A549 (cell line): ENCODE results near the gene SLC38A10. TPM values are rescaled to one million over a fixed set of nuclear protein-coding genes. Genes with fewer than 3 reads are reported as not detected.

Experiments
- ATAC-seq, 2 experiments: fragments of 200-7000 bp in 1 of 2; fragments of >200 bp in 1 of 2; cut with Nextera tagmentation in 1 of 2; cut with Tn5 transposase in 1 of 2; 3 replicates each; pipeline versions ENCODE4 v1.8.0 to v1.9.1; 2018 to 2020; ENCODE audit warnings: mild to moderate bottlenecking in 1 of 2, moderate library complexity in 1 of 2
- CTCF ChIA-PET: fragments of 300-600 bp; sonication (Branson Sonifier 250); formaldehyde crosslinking; extraction: SDS; loops from one replicate; lab custom pipeline; 2021; ENCODE audit warnings: antibody characterized with exemption, inconsistent platforms; lab: Yijun Ruan, JAX
- POLR2A ChIA-PET: fragments of 350-600 bp; formaldehyde crosslinking; extraction: SDS; loops from one replicate; lab custom pipeline; 2021; ENCODE audit warnings: antibody characterized with exemption, inconsistent platforms; lab: Yijun Ruan, JAX
- DNase-seq, 2 experiments: peaks; one replicate each; pipeline versions ENCODE4 v3.0.0 to v3.0.0-alpha.2; 2011 to 2016; ENCODE audit warnings: low read depth in 1 of 2, low spot score in 1 of 2
- FAIRE-seq: peaks from 2 replicates; lab custom pipeline; 2011; peaks lifted over from hg19 to GRCh38; lab: Jason Lieb, UNC
- H3K27ac ChIP-seq, 2 experiments: fragments of >200 bp; sonication (Bioruptor Twin); formaldehyde crosslinking; 3 replicates each; pipeline ENCODE4 v1.5.1; 2016 to 2017
- H3K4me1 ChIP-seq: fragments of >200 bp; sonication (Bioruptor Twin); formaldehyde crosslinking; 3 replicates; pipeline ENCODE4 v1.6.1; 2016
- H3K4me2 ChIP-seq: fragments of >200 bp; sonication (Bioruptor Twin); formaldehyde crosslinking; 3 replicates; pipeline ENCODE4 v1.6.1; 2016
- H3K4me3 ChIP-seq: fragments of >200 bp; sonication (Bioruptor Twin); formaldehyde crosslinking; 3 replicates; pipeline ENCODE4 v1.5.1; 2016
- H3K9me3 ChIP-seq: fragments of >200 bp; sonication (Bioruptor Twin); formaldehyde crosslinking; 3 replicates; pipeline ENCODE4 v1.6.1; 2016
- CBX8 ChIP-seq: fragments of 200-600 bp; sonication (generic); IDR thresholded peaks from 2 replicates; pipeline ENCODE4 v1.6.1; 2016
- CHD2 ChIP-seq: fragments of 150-350 bp; IDR thresholded peaks from 2 replicates; pipeline ENCODE4 v1.6.1; 2014; ENCODE audit warnings: low read length; ENCODE audit not compliant: partially characterized antibody
- EHF ChIP-seq: fragments of 250-450 bp; sonication (Bioruptor Pico); IDR thresholded peaks from 2 replicates; pipeline ENCODE4 v1.5.0; 2020; ENCODE audit warnings: mild to moderate bottlenecking
- EHMT2 ChIP-seq: fragments of 200-600 bp; sonication (generic); IDR thresholded peaks from 2 replicates; pipeline ENCODE4 v1.6.1; 2016; ENCODE audit warnings: antibody characterized with exemption, low read depth, mild to moderate bottlenecking, moderate library complexity
- EP300 ChIP-seq, 2 experiments: fragments of >200 bp; sonication (Bioruptor Twin); formaldehyde crosslinking; IDR thresholded peaks; 2 replicates in 1 of 2; 3 replicates in 1 of 2; pipeline ENCODE4 v1.6.1; 2016 to 2017
- ESRRA ChIP-seq: fragments of 150-350 bp; IDR thresholded peaks from 2 replicates; pipeline ENCODE4 v1.6.1; 2014; ENCODE audit warnings: mild to moderate bottlenecking, low read length, borderline replicate concordance
- FOSB ChIP-seq: fragments of 250-450 bp; sonication (Bioruptor Pico); IDR thresholded peaks from 2 replicates; pipeline ENCODE4 v1.5.0; 2020; ENCODE audit warnings: mild to moderate bottlenecking, moderate library complexity
- FOSL2 ChIP-seq, 2 experiments: fragments of 450-650 bp in 1 of 2; fragments of >200 bp in 1 of 2; sonication (Bioruptor Twin) in 1 of 2; formaldehyde crosslinking; IDR thresholded peaks; 2 replicates each; pipeline versions ENCODE4 v1.5.0 to v1.6.1; 2016 to 2020; ENCODE audit warnings: mild to moderate bottlenecking in 1 of 2, moderate library complexity in 1 of 2
- FOXS1 ChIP-seq: fragments of 250-450 bp; sonication (Bioruptor Pico); IDR thresholded peaks from 2 replicates; pipeline ENCODE4 v1.5.0; 2020; ENCODE audit warnings: mild to moderate bottlenecking, moderate library complexity
- HDAC2 ChIP-seq: fragments of 200-600 bp; sonication (generic); IDR thresholded peaks from 2 replicates; pipeline ENCODE4 v1.6.1; 2016
- HMGXB4 ChIP-seq: fragments of 250-450 bp; sonication (Bioruptor Pico); IDR thresholded peaks from 2 replicates; pipeline ENCODE4 v1.5.0; 2021; ENCODE audit warnings: mild to moderate bottlenecking, moderate library complexity, borderline replicate concordance
- HOXB5 ChIP-seq: fragments of 250-450 bp; sonication (Bioruptor Pico); IDR thresholded peaks from 2 replicates; pipeline ENCODE4 v1.5.0; 2020; ENCODE audit warnings: mild to moderate bottlenecking, moderate library complexity
- NR3C1 ChIP-seq: fragments of >200 bp; sonication (Bioruptor Twin); formaldehyde crosslinking; IDR thresholded peaks from 3 replicates; pipeline ENCODE4 v1.6.1; 2017
- POLR2A ChIP-seq: IDR thresholded peaks from 2 replicates; pipeline ENCODE4 v1.6.1; 2012; ENCODE audit warnings: mild to moderate bottlenecking, low read length
- POLR2AphosphoS2 ChIP-seq: conservative IDR thresholded peaks from 2 replicates; pipeline ENCODE4 v1.6.1; 2012; ENCODE audit warnings: low read length, improper control_type of control experiment, inconsistent platforms
- SREBF2 ChIP-seq: fragments of 450-650 bp; IDR thresholded peaks from 2 replicates; pipeline ENCODE4 v1.6.1; 2014; ENCODE audit warnings: mild to moderate bottlenecking, moderate library complexity
- TFCP2L1 ChIP-seq: fragments of 250-450 bp; sonication (Bioruptor Pico); IDR thresholded peaks from 2 replicates; pipeline ENCODE4 v1.5.0; 2021; ENCODE audit warnings: mild to moderate bottlenecking
- ZC3H11A ChIP-seq: fragments of 450-650 bp; IDR thresholded peaks from 2 replicates; pipeline ENCODE4 v1.6.1; 2014; ENCODE audit warnings: antibody characterized with exemption, mild to moderate bottlenecking
- ZFP36 ChIP-seq: fragments of 450-650 bp; IDR thresholded peaks from 2 replicates; pipeline ENCODE4 v1.6.1; 2014; ENCODE audit warnings: borderline replicate concordance; ENCODE audit not compliant: partially characterized antibody
- ZNF302 ChIP-seq: fragments of 250-450 bp; sonication (Bioruptor Pico); IDR thresholded peaks from 2 replicates; pipeline ENCODE4 v1.9.0; 2021; ENCODE audit warnings: inconsistent platforms, mild to moderate bottlenecking, moderate library complexity
- WGBS: methylation state at CpG from one replicate; pipeline ENCODE4 v1.1.6; 2017; ENCODE audit errors: missing lambda C conversion rate; 5-methylcytosine and 5-hydroxymethylcytosine counted together
- polyA plus RNA-seq, 4 experiments: library from polyadenylated mRNA; depleted of rRNA in 3 of 4; stranded (reverse); fragments of >200 nt; fragmentation: RNase III in 1 of 4; extraction: RNeasy Plus Mini Kit Qiagen cat#74134 plus additional on column Dnase treatment in 1 of 4; gene quantifications; 2 replicates in 3 of 4; 3 replicates in 1 of 4; pipeline ENCODE4 v1.2.3, GENCODE V29; 2011 to 2017
- TF ChIP-seq, protein P1 (sequence below): fragments of >200 bp; sonication (Bioruptor Twin); formaldehyde crosslinking; IDR thresholded peaks from 3 replicates; pipeline ENCODE4 v1.5.1; 2016
- TF ChIP-seq, protein P2 (sequence below): fragments of 250-450 bp; sonication (Bioruptor Pico); IDR thresholded peaks from 2 replicates; pipeline ENCODE4 v1.5.0; 2020; ENCODE audit warnings: low read depth, mild to moderate bottlenecking, moderate library complexity

The SLC38A10 gene
- polyA plus RNA-seq, 2 of the 4 experiments (the other 2 are of a cell fraction), result 35.8 to 67.4 TPM

DNA sequence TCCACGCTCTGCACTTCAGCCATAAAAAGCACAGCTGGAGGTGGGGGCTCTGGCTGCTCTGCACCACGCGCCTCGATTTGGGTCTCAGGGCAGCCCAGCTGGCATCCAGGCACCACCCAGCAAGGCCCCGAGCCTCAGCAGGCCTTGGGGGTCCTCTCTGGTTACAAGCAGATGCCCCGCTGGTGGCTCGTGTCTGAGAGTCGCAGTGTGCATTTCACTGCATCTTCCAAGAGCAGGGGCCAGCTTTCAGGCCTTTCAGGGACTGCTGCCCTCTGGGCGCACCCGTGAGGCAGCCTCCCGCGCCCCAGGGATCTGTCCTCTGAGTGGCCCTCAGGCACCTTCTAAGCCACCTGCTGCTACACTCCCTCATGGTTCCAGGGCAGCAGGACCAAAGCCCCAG is 30.5 kb downstream of the SLC38A10 start:
- 93% methylated on average over 12 of the region's 12 CpGs for WGBS
- DNase-seq (no peak), FAIRE-seq (no peak), ATAC-seq (no peak)
- ChIA-PET POLR2A (no interaction called here), CTCF (interaction anchor here (0.9 to 14.8 kb wide), 5 partner anchors 10 to 217 kb away, joined by 3 to 184 read pairs (median 4); partner anchors contain the start of gene SLC38A10)
- no peak overlapping the region for H3K4me3 ChIP-seq
- no peak overlapping the region for H3K27ac ChIP-seq
- no peak overlapping the region for H3K4me2 ChIP-seq
- H3K4me1 ChIP-seq, result no peaks in the 10 kb centered on the region
- TF ChIP-seq ESRRA (no peak), NR3C1 (no peak), TFCP2L1 (CRISPR knock-in tag) (no peak), HDAC2 (no peak), HMGXB4 (CRISPR knock-in tag) (no peak), CBX8 (no peak), FOSL2 (IDR thresholded peaks at IDR 0.05) (no peak), FOSL2 (CRISPR knock-in tag; IDR thresholded peaks at IDR 0.05) (no peak), SREBF2 (no peak), FOXS1 (CRISPR knock-in tag) (no peak), EHF (CRISPR knock-in tag) (no peak), ZNF302 (CRISPR knock-in tag) (no peak), EHMT2 (no peak), EP300 (IDR thresholded peaks at IDR 0.05) (no peak), ZFP36 (no peak), CHD2 (no peak), POLR2A (no peak), POLR2AphosphoS2 (no peak), HOXB5 (CRISPR knock-in tag) (no peak)
- TF ChIP-seq, protein P1, sequence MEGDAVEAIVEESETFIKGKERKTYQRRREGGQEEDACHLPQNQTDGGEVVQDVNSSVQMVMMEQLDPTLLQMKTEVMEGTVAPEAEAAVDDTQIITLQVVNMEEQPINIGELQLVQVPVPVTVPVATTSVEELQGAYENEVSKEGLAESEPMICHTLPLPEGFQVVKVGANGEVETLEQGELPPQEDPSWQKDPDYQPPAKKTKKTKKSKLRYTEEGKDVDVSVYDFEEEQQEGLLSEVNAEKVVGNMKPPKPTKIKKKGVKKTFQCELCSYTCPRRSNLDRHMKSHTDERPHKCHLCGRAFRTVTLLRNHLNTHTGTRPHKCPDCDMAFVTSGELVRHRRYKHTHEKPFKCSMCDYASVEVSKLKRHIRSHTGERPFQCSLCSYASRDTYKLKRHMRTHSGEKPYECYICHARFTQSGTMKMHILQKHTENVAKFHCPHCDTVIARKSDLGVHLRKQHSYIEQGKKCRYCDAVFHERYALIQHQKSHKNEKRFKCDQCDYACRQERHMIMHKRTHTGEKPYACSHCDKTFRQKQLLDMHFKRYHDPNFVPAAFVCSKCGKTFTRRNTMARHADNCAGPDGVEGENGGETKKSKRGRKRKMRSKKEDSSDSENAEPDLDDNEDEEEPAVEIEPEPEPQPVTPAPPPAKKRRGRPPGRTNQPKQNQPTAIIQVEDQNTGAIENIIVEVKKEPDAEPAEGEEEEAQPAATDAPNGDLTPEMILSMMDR, result no peak
- TF ChIP-seq, protein P2, sequence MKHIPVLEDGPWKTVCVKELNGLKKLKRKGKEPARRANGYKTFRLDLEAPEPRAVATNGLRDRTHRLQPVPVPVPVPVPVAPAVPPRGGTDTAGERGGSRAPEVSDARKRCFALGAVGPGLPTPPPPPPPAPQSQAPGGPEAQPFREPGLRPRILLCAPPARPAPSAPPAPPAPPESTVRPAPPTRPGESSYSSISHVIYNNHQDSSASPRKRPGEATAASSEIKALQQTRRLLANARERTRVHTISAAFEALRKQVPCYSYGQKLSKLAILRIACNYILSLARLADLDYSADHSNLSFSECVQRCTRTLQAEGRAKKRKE (CRISPR knock-in tag), result no peak
- H3K9me3 ChIP-seq, result no peaks in the 10 kb centered on the region

DNA sequence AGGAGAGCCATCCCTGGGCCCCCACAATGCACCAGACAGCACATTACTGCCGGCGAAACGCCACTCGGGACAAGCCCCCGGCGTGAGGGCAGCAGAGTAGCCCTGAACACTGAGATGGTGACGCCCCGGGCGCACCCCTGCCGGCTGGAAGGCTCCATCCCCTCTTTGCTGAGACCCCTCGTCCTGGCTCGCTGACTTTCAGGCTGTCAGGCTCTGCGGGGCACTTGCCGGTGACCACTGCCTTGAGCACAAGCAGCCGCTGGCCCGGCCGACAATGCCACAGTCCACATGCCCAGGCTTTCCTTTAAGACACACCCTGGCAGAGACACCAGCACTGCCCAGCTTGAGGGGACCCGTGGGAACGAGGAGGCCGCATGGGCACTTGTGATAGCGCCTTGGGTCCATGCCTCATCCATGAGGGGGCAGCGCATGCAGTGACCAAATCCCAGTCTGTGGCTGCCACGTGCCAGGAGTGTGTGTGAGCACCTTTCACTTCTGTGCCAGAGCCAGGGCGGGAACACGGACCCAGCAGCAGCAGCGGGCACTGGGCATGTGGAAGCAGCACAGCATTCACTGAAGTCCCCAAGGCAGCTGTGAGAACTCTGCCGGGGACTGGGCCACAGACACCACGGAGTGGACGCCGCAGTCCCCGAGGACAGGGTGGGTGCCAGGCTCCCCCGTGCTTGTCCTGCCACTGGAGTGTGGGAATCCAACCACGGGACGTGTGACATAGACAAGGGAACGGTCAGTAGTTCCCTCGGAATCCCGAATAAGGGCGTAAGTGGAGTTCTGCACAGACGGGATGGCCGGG is 31.5 kb downstream of the SLC38A10 start:
- Histone ChIP-seq H3K4me2 (no peak overlapping the region), H3K4me1 (no peaks in the 10 kb centered on the region), H3K9me3 (no peaks in the 10 kb centered on the region), H3K4me3 (no peak overlapping the region), H3K27ac (no peak overlapping the region)
- 94% methylated on average over 33 of the region's 40 CpGs for WGBS
- FAIRE-seq (no peak), DNase-seq (no peak), ATAC-seq (no peak)
- CTCF ChIA-PET, result interaction anchor here (0.9 to 14.8 kb wide), 5 partner anchors 10 to 218 kb away, joined by 3 to 184 read pairs (median 14); no protein-coding TSS in a partner anchor
- POLR2A ChIA-PET, result no interaction called here
- TF ChIP-seq FOSB (CRISPR knock-in tag), result no peak
- TF ChIP-seq ZC3H11A, result no peak
- TF ChIP-seq ZNF302 (CRISPR knock-in tag), result no peak
- TF ChIP-seq HDAC2, result no peak
